CD4-positive, alpha-beta T cell treated with Interferon gamma for 1 hour (primary cell): ENCODE results near the gene MRGPRE.
"Not testable (repeated sequence)": the region's sequence is repeated elsewhere in the genome, so short reads cannot be mapped to it uniquely, and the experiment has no call there.

Experiments
- DNase-seq: peaks from one replicate; pipeline ENCODE4 v3.0.0-alpha.2; 2020

MRGPRE gene

GRCh38 chr11:3231851-3232744 is at the start of gene MRGPRE:
TSS of gene MRGPRE (minus strand) at chr11:3232417. CDS start at chr11:3228799, 3,618 bp downstream.
- DNase-seq = no peak

GRCh38 chr11:3281146-3281545 is 48.9 kb upstream of the MRGPRE start:
- not testable (repeated sequence) for DNase-seq

GRCh38 chr11:3280662-3281061 is 48.4 kb upstream of the MRGPRE start:
- not testable (repeated sequence) for DNase-seq

- DNase-seq = not testable (repeated sequence)
These were observed 46.7 kb upstream of the MRGPRE start for GRCh38 chr11:3278922-3279321.

- DNase-seq = not testable (repeated sequence)
These were observed 41.4 kb upstream of the MRGPRE start for GRCh38 chr11:3273629-3274028.

- not testable (repeated sequence) for DNase-seq
These were observed 30.3 kb upstream of the MRGPRE start for GRCh38 chr11:3262548-3262947.

- DNase-seq = not testable (repeated sequence)
These were observed 29.6 kb upstream of the MRGPRE start for GRCh38 chr11:3261831-3262230.

GRCh38 chr11:3257509-3257908 is 25.3 kb upstream of the MRGPRE start:
- not testable (repeated sequence) for DNase-seq

GRCh38 chr11:3255241-3255640 is 23.0 kb upstream of the MRGPRE start:
- not testable (repeated sequence) for DNase-seq

GRCh38 chr11:3254773-3255172 is 22.6 kb upstream of the MRGPRE start:
- not testable (repeated sequence) for DNase-seq

GRCh38 chr11:3245071-3245470 is 12.9 kb upstream of the MRGPRE start:
- no peak for DNase-seq

- DNase-seq = no peak
These were observed 11.7 kb upstream of the MRGPRE start for GRCh38 chr11:3243880-3244279.

GRCh38 chr11:3237119-3237518 is 4.9 kb upstream of the MRGPRE start:
- DNase-seq = no peak

GRCh38 chr11:3234846-3235245 is 2.6 kb upstream of the MRGPRE start:
- no peak for DNase-seq

- no peak for DNase-seq
These were observed 739 bp upstream of the MRGPRE start for GRCh38 chr11:3232956-3233355.

- DNase-seq = no peak
These were observed 717 bp downstream of the MRGPRE start for GRCh38 chr11:3231550-3231850.

GRCh38 chr11:3230636-3231549 is 1.3 kb downstream of the MRGPRE start:
- DNase-seq = no peak

- DNase-seq = no peak
These were observed 2.3 kb downstream of the MRGPRE start for GRCh38 chr11:3229673-3230630.

- DNase-seq = no peak
These were observed 3.8 kb downstream of the MRGPRE start for GRCh38 chr11:3228445-3228829.

GRCh38 chr11:3227568-3228444 is 4.4 kb downstream of the MRGPRE start:
- DNase-seq = no peak

- no peak for DNase-seq
These were observed 5.2 kb downstream of the MRGPRE start for GRCh38 chr11:3226846-3227567.
